Natural killer cell (primary cell): Measurements from ENCODE around the gene EP400. TPM values are rescaled to one million over a fixed set of nuclear protein-coding genes. Genes with fewer than 3 reads are reported as not detected.

ENCODE experiments used
- ATAC-seq, 3 donors: fragments of 150-1000 bp in 2 of 3; fragments of 200-7000 bp in 1 of 3; cut with Tn5 transposase; 1 replicate in 1 of 3; 2 replicates in 2 of 3; pipeline ENCODE4 v1.10.0; 2021; ENCODE audit warnings: mild to moderate bottlenecking in 2 of 3, moderate library complexity in 2 of 3
- DNase-seq, 2 donors: peaks; one replicate each; pipeline versions ENCODE4 v3.0.0 to v3.0.0-alpha.2; 2013 to 2021; ENCODE audit warnings: mixed read lengths in 1 of 2
- H3K27ac ChIP-seq: one replicate; pipeline ENCODE4 v1.5.1; 2013; ENCODE audit warnings: mild to moderate bottlenecking, low read length
- H3K27me3 ChIP-seq: one replicate; pipeline ENCODE4 v1.6.1; 2013; ENCODE audit warnings: low read length; ENCODE audit not compliant: control insufficient read depth, insufficient read depth
- H3K36me3 ChIP-seq: one replicate; pipeline ENCODE4 v1.6.1; 2013; ENCODE audit warnings: low read length; ENCODE audit not compliant: control insufficient read depth, insufficient read depth
- H3K4me1 ChIP-seq: one replicate; pipeline ENCODE4 v1.6.1; 2013; ENCODE audit warnings: low read length; ENCODE audit not compliant: control insufficient read depth, insufficient read depth
- H3K4me3 ChIP-seq: one replicate; pipeline ENCODE4 v1.5.1; 2013; ENCODE audit warnings: low read length
- H3K9me3 ChIP-seq: one replicate; pipeline ENCODE4 v1.6.1; 2013; ENCODE audit warnings: low read length; ENCODE audit not compliant: control insufficient read depth, insufficient read depth
- H3K27ac Mint-ChIP-seq, 2 donors: one replicate each; pipeline ENCODE4 v1.8.0; 2022; ENCODE audit warnings: mild to moderate bottlenecking in 2 of 2, mixed read lengths in 2 of 2, moderate library complexity in 1 of 2
- H3K27me3 Mint-ChIP-seq, 2 donors: one replicate each; pipeline ENCODE4 v1.8.0; 2022; ENCODE audit warnings: low read depth in 2 of 2, mixed read lengths in 2 of 2
- H3K36me3 Mint-ChIP-seq: one replicate; pipeline ENCODE4 v1.8.0; 2022; ENCODE audit warnings: mixed read lengths
- H3K4me1 Mint-ChIP-seq, 2 donors: one replicate each; pipeline ENCODE4 v1.8.0; 2022; ENCODE audit warnings: mixed read lengths in 2 of 2
- H3K4me3 Mint-ChIP-seq: one replicate; pipeline ENCODE4 v1.8.0; 2022; ENCODE audit warnings: mild to moderate bottlenecking, moderate library complexity, mixed read lengths
- H3K9me3 Mint-ChIP-seq, 2 donors: one replicate each; pipeline ENCODE4 v1.8.0; 2022; ENCODE audit warnings: mixed read lengths in 2 of 2
- WGBS: methylation state at CpG from one replicate; pipeline ENCODE4 v1.1.7; 2013; ENCODE audit warnings: missing lambda C conversion rate; ENCODE audit not compliant: insufficient coverage; 5-methylcytosine and 5-hydroxymethylcytosine counted together
- intact Hi-C: fragments of 100-400 bp; cut with micrococcal nuclease; formaldehyde crosslinking; loops from one replicate; pipeline ENCODE4 v1.14.2; 2022
- total RNA-seq, 4 donors: library from RNA; stranded (reverse); fragments of 120-200 nt in 1 of 4; gene quantifications; one replicate each; pipeline versions ENCODE4 v1.2.3 to v1.2.4, GENCODE V29; 2013 to 2022
- TF ChIP-seq, protein P1 (sequence below): fragments of 200-600 bp; IDR thresholded peaks from one replicate; pipeline ENCODE4 v1.8.0; 2022; ENCODE audit warnings: antibody characterized with exemption

EP400 gene
- total RNA-seq, 3 donors from 2014 or later (not counting 1 experiment from before 2014, with no cell fraction given): 62.8 to 81.1 (median 80.1) TPM

DNA sequence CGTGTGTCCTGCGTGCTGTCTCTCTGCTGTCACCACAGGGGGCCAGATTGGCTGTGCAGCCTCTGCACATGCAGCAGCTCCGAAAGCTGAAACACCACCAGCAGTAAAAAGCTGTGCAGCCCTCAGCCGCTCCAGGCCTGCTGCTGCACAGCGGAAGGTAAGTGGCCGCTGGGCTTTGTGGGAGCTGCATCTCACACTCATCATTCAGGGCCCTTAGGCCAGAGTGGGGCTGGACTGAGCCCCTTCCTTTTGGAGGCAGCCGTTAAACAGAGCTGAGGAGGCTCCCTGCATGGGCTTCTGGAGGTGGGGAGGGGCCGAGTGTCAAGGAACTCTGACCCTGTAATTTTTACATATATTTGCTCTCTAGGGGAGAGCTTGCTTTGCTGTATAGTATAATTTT is 177.3 kb downstream of the EP400 start:
- intact Hi-C loops: no loop called here
- Histone ChIP-seq H3K9me3 (peaks cover 4% of the 10 kb centered on the region), H3K36me3 (peaks cover 27% of the 10 kb centered on the region), H3K4me3 (no peak overlapping the region), H3K27ac (no peak overlapping the region), H3K27me3 (no peaks in the 10 kb centered on the region), H3K4me1 (no peaks in the 10 kb centered on the region)
- Mint-ChIP-seq H3K9me3 (no peaks in the 10 kb centered on the region), H3K4me1 (peaks cover 0 to 5% of the 10 kb centered on the region in 2 donors), H3K4me3 (no peak overlapping the region), H3K27ac (no peak overlapping the region), H3K27me3 (no peaks in the 10 kb centered on the region), H3K36me3 (peaks cover 11% of the 10 kb centered on the region)
- TF ChIP-seq, protein P1, sequence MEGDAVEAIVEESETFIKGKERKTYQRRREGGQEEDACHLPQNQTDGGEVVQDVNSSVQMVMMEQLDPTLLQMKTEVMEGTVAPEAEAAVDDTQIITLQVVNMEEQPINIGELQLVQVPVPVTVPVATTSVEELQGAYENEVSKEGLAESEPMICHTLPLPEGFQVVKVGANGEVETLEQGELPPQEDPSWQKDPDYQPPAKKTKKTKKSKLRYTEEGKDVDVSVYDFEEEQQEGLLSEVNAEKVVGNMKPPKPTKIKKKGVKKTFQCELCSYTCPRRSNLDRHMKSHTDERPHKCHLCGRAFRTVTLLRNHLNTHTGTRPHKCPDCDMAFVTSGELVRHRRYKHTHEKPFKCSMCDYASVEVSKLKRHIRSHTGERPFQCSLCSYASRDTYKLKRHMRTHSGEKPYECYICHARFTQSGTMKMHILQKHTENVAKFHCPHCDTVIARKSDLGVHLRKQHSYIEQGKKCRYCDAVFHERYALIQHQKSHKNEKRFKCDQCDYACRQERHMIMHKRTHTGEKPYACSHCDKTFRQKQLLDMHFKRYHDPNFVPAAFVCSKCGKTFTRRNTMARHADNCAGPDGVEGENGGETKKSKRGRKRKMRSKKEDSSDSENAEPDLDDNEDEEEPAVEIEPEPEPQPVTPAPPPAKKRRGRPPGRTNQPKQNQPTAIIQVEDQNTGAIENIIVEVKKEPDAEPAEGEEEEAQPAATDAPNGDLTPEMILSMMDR: no peak
- no peak for DNase-seq
- WGBS: 92% methylated on average over 6 of the region's 8 CpGs
- no peak for ATAC-seq

DNA sequence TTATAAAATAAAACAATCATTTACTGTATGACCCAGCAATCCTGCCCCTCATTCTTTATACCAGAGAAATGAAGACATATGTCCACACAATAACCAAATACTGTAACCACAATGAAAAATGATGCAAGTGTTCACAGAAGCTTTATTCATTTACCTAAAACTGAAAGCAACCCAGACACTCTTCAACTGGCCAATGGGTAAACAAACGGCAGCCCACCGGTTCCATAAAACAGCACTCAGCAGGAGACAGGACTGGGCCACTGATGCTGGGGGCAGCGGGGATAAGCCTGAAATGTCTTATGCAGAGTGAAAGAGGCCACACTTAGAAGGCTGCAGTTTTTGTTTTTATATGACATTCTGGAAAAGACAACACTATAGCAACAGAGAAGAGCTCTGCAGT is 179.3 kb downstream of the EP400 start:
- 92% methylated on average over 3 of the region's 3 CpGs for WGBS
- H3K4me3 ChIP-seq: no peak overlapping the region
- H3K4me1 ChIP-seq: no peaks in the 10 kb centered on the region
- ATAC-seq (no peak), DNase-seq (no peak)
- H3K27me3 Mint-ChIP-seq: no peaks in the 10 kb centered on the region
- H3K9me3 ChIP-seq: peaks cover 4% of the 10 kb centered on the region
- H3K36me3 Mint-ChIP-seq: peaks cover 11% of the 10 kb centered on the region
- H3K9me3 Mint-ChIP-seq: no peaks in the 10 kb centered on the region
- peaks cover 0 to 5% of the 10 kb centered on the region in 2 donors for H3K4me1 Mint-ChIP-seq
- intact Hi-C loops: no loop called here
- H3K27ac Mint-ChIP-seq: no peak overlapping the region
- no peak overlapping the region for H3K27ac ChIP-seq
- no peak overlapping the region for H3K4me3 Mint-ChIP-seq
- TF ChIP-seq, protein P1: no peak
- no peaks in the 10 kb centered on the region for H3K27me3 ChIP-seq
- H3K36me3 ChIP-seq: peaks cover 22% of the 10 kb centered on the region

DNA sequence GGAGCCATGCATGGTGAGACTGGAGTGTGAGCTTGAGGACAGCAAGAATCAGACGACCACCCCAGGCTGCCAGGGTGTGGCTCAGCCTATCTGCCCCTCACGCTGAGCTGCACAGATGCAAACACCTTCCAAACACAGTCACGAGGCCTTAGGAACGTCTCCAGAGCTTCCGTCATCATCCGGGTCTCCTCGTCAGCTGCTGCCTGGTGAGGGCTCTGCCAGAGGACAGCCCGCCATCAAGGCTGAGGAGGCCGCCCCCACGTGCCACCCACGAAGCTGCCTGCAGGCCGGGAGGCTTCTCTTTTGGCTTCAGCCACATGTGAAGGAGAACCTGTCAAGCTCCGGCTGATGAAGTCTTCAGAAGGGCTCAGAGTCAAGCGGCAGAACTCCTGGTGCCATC is 180.9 kb downstream of the EP400 start:
- H3K36me3 Mint-ChIP-seq: peaks cover 11% of the 10 kb centered on the region
- TF ChIP-seq, protein P1: no peak
- no peaks in the 10 kb centered on the region for H3K27me3 Mint-ChIP-seq
- H3K9me3 Mint-ChIP-seq: no peaks in the 10 kb centered on the region
- Histone ChIP-seq H3K4me1 (no peaks in the 10 kb centered on the region), H3K36me3 (peaks cover 17% of the 10 kb centered on the region), H3K27ac (no peak overlapping the region), H3K9me3 (peaks cover 4% of the 10 kb centered on the region), H3K4me3 (no peak overlapping the region), H3K27me3 (no peaks in the 10 kb centered on the region)
- DNase-seq: no peak
- peaks cover 0 to 5% of the 10 kb centered on the region in 2 donors for H3K4me1 Mint-ChIP-seq
- H3K4me3 Mint-ChIP-seq: no peak overlapping the region
- intact Hi-C loops: no loop called here
- no peak overlapping the region for H3K27ac Mint-ChIP-seq
- 91% methylated on average over 14 of the region's 14 CpGs for WGBS
- no peak for ATAC-seq

Other genes starting within 250 kb of the EP400 start
- gene SFSWAP, start 238.9 kb upstream of the EP400 start, total RNA-seq: 100 to 1,000 TPM in 2 of 3 donors, 10 to 100 TPM in 1; 99.1 to 109 (median 102) TPM
- 1 to 10 TPM; 1.6 to 2.0 (median 1.7) TPM for gene MMP17, start 121.5 kb upstream of the EP400 start, total RNA-seq
- gene ULK1, start 55.3 kb upstream of the EP400 start, total RNA-seq: 100 to 1,000 TPM in 2 of 3 donors, 10 to 100 TPM in 1; 99.1 to 142 (median 123) TPM
- gene PUS1, start 20.7 kb upstream of the EP400 start, total RNA-seq: 10 to 100 TPM; 16.9 to 21.9 (median 20.6) TPM
- 10 to 100 TPM; 39.5 to 55.9 (median 54.2) TPM for gene DDX51, start 194.4 kb downstream of the EP400 start, total RNA-seq
- 10 to 100 TPM; 21.0 to 30.2 (median 21.7) TPM for gene NOC4L, start 194.5 kb downstream of the EP400 start, total RNA-seq